DND-41 (cell line): ENCODE data around the gene ACSL6.

ENCODE experiments used
- CTCF ChIP-seq: IDR thresholded peaks from 2 replicates; pipeline ENCODE4 v1.5.1; 2012; ENCODE audit warnings: borderline replicate concordance, low read length, moderate library complexity, mild to moderate bottlenecking; ENCODE audit not compliant: poor library complexity, severe bottlenecking; ENCODE audit errors: extremely low read depth
- EZH2 ChIP-seq: IDR thresholded peaks from 3 replicates; pipeline ENCODE4 v1.6.1; 2012; ENCODE audit warnings: borderline replicate concordance, low read depth, mild to moderate bottlenecking, moderate library complexity, low read length, inconsistent platforms; ENCODE audit not compliant: severe bottlenecking

- TF ChIP-seq EZH2 (no peak), CTCF (no peak)
Measured at GRCh38 chr5:131993676-131994075, 17.8 kb downstream of the ACSL6 start.
